NCI-H1436 (cell line): ENCODE results near the gene APBB1IP.
"Not testable (repeated sequence)": the region's sequence is repeated elsewhere in the genome, so short reads cannot be mapped to it uniquely, and the experiment has no call there.

Experiments
- DNase-seq: peaks from one replicate; lab custom pipeline; 2025; lab: John Stamatoyannopoulos, UW

The APBB1IP gene

DNA sequence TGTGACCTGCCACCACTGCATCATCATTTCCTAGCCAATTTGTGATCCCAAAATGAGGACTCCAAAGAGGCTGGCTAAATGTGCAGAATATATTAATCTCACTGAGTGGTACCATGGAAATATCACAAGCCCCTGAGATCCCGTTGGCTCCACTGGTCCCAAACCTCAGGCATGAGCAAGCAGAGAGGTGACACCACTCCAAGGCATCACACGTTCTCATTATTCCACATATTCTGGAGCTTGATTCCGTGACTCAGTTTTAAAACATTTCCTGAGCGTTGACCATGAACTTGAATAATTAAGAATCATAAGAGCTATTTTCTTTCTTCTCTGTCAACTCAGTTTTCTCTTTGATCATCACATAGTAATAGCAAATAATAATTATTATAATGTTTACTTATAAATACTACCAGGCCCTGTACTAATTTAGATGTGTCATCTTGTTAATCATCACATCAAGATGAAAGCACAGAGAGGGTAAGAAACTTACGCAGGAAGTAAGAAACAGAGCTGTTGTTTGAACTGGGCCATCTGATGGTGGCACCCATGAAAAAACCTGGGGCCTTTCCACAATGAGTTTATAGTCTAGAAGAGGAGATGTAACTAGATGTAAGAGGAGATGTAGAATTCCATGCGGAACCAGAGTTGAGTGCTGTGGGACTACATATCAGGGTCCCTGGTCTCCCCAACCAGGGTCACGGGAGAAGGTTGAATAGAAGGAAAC, 3.5 kb downstream of the APBB1IP start:
- no peak for DNase-seq

DNA sequence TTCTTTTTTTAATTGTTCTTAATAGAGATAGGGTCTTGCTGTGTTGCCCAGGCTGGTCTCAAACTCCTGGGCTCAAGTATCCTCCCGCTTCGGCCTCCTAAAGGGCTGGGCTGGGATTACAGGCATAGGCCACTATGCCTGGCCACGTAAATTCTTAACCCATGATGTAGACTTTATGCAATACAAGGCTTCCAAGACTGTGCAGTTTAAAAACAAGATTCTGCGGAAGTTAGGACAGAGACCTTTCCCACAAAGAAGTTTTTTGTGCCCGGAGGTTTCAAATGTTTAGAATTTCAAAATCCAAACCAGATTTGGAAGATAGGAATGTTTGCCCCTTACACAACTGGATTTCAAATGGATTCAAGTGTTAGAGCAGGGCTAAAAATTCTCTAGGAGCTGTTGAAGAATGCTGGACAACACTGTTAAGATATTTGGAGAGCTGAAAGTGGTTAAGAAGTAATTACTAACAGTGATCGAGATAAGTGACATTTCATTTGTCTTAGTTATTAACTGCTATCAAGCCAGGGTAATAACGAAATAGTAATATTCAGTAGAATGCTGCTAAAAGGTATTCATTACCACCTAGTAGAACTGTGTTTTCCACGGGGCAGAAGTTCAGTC, 7.4 kb downstream of the APBB1IP start:
- DNase-seq = no peak

DNA sequence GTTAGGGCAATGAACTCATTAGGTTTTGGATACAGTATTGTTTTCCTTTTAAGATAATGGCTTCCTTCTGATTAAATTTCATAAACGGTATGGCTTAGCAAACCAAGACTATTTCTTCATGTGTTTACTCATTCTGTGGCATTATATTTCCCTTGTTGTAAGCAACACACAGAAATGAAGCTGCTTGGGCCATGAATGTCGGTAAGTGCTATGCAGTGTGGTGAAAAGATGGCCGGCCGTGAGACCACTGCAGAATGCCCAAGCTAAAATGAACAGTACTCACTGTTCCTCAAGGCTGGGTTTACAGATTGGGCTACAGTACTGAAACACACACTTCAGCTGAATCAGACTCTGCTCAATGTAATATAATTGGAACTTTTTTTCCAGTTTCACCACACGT, 8.1 kb downstream of the APBB1IP start:
- DNase-seq = no peak

DNA sequence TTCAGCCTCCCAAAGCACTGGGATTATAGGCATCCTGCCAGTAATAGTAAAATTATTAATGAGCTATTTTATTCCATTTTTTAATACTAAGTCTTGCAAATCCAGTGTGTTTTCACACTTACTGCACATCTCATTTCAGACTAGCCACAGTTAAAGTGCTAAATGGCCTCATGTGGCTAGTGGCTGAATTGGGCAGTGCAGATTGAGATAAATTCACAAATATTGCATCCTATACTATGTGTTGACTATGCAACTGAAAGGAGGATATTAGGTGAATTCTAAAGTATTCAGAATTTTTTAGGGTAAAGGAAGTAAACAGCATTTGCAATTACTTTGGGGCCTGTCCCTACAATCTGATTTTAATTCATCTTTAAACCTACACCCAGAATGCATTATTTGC, 10.2 kb downstream of the APBB1IP start:
- DNase-seq = no peak

DNA sequence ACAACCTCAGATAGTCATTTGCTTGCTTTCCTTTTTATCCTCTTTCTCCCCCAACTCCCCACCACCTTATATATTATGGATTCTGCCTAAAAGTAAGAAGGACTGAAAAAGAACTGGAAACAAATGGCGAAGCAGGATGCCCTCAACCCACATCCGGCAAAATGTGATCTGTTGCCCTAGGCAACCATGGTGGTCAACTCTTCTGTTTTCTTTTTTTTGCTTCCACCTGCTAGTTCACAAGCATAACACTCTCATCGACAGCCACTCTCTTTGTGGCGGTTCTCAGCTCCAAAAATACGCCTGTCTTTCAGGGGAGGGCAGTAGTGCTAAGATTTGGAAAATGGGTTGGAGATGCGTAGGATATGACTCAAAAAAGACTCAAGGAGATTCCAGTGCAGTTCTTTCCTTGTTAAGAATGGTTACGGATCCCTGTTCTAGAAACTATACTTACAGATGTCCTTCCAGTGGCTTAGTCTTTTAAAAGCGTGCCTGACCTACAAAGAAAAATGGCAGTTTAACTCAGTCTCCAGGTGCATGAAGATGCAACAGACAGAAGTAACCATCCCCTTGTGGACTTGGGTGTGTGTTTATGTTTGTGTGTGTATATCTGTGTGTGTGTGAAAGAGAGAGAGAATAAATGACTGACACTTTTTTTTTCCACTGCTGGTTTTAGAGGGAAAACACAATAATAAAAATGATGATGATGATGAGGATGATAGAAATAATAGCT, 10.7 kb downstream of the APBB1IP start:
- no peak for DNase-seq

DNA sequence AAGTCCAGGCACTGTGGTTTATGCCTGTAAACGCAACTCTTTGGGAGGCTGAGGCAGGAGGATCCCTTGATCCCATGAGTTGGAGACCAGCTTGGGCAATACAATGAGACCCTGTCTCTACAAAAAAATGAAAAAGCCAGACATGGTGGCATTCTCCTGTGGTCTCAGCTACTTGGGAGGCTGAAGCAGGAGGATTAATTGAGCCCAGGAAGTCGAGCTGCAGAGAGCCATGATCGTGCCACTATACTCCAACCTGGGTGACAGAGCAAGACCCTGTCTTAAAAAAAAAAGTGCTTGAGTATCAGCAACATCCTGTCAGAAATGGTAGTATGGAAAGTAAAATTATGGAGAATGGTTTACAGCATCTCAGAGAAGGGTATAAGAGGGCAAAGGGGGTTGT, 11.6 kb downstream of the APBB1IP start:
- no peak for DNase-seq

DNA sequence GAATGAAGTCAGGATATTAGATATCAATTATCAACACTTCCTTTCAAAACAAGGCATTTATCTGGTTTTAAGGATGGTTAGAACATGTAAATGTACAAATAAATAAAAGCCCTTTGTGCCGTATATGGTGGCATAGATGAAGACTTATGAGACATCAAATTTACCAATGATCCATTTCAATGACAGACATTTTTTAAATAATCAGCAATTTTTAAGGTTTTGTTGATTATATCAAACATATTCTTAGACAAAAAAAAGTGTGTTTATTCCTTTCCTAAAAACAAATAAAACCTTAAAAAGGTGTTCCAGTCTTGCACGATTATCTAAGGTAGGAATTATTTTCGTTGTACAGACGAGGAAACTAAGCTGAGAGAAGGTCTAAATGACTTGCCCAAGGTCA, 13.8 kb downstream of the APBB1IP start:
- no peak for DNase-seq

DNA sequence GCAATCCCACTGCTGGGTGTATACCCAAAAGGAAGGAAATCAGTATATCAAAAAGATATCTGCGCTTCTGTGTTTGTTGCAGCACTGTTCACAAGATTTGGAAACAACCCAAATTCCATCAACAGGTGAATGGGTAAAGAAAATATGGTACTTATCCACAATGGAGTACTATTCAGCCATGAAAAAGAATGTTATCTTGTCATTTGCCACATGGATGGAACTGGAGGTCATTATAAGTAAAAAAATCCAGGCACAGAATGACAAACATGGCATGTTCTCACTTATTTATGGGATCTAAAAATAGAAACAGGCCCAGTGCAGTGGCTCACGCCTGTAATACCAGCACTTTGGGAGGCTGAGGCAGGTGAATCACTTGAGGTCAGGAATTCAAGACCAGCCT, 15.7 kb downstream of the APBB1IP start:
- DNase-seq = no peak

DNA sequence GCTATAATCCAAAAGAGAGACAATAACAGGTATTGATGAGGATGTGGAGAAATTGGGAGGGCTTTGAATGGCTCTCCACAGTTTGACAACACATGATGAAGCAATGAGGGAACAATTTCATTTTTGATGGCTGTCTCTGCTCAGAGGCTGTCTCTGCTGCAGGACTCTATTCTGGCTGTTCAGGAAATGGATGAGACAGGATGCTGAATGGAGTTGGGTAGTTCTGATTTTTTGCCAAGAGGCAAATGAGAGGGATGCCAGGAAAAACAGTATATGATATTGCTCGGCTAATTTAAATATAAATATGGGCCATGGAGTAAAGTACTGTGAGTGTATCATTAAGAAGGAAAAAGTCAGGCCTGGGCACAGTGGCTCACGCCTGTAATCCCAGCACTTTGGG, 16.8 kb downstream of the APBB1IP start:
- DNase-seq = no peak

DNA sequence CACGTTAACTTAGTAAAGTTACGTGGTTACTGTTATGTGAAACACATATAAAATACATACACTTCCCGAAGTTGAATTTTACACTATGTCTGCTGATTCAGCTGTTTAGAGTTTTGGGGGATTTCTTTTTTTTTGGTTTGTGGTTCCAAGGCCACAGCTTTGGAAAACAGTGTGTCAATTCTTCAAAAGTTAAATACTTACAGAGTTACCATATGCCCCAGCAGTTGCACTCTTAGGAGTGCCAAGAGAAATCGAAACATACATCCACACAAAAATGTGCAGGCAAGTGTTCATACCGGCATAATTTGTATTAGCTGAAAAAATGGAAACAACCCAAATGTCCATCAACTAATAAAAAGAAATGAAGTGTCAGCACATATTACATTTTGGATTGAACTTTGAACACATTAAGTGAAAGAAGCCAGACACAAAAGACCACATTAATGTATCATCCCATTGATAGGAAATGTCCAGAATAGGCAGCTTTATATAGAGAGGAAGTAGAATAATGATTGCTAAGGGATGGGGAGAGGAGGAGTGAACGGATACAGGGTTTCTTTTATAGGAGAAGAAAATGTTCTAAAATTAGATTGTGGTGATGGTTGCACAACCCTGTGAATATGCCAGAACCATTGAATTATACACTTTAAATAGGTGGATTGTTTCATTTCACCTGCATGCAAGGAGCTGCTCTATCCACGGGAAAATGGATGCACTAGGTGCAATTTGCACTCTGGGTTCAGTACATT, 17.6 kb downstream of the APBB1IP start:
- no peak for DNase-seq

DNA sequence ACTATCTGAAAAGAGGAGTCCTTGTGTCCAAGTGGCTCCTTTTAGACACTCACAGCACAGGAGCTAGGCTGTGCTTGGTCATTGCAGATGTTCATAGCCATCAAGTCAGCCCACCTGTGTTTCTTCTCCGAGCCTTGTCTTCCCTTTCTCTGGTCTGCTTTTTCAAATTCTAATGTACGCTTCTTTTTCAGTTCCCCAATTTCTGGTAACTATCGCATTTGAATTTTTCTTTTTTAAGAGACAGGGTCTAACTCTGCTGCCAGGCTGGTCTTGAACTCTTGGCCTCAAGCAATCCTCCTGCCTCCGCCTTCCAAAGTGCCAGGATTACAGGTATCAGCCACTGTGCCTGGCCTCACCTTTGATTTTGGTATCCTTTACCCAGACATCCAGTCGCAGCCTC, 18.9 kb downstream of the APBB1IP start:
- DNase-seq = no peak

DNA sequence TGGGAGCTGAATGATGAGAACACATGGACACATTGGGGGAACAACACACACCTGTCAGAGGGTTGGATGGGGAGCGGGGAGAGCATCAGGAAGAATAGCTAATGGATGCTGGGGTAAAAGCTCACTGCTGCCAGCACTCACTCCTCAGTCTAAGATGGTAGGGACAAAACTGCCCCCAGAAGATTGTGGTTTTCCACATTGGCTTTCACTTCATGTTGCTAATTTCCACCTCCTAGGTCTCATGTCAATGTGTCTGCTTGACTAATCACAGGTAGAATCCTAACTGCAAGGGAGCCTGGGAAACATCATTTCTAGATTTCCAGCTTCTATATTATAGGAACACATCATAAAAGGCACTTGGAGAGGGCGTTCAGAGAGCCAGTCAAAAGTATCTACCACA, 22.6 kb downstream of the APBB1IP start:
- DNase-seq = no peak

DNA sequence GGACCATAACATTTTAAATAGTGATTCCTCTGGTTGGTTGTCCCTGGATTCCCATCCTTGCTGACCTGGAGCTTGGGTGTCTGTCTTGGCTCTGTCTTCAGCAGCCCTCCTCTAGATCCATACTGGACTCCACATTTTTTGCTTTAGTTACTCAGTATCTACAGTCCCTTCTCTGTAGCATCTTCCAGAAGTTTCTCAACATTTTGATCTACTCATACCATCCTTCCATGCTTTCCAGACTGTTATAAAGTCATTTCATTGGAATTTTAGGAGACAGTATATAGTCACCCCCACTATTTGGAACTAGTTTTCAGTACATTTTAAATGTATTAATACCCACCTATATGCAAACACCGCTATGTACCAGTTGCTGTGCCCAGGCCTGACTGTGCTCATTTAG, 25.8 kb downstream of the APBB1IP start:
- DNase-seq = no peak

DNA sequence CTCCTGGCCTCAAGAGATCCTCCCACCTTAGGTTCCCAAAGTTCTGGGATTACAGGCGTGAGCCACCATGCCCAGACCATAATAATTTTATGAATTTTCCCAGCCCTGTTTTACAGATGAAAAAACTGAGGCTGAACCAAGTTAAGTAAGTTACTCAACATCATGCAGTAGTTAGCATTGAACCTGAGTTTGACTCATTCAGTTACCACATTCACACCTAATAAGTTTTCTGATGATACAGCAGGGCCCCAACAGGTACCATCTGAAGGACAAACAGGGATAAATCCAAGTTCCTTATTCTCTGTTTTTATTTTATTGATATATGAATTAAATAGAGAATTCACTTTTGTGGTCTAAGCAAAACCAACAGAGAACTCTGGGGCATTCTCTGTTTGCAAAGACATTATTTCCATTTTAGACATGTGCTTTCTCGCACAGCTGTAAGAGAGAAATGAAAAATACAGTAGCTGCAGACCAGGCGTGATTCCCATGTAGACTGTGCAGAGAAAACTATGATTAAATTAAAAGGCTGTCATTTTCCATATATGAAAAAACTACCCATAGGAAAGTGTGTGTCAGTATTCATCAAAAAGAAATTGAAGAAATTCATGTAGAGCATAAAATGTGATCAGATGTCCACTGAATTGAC, 26.6 kb downstream of the APBB1IP start:
- DNase-seq = no peak

DNA sequence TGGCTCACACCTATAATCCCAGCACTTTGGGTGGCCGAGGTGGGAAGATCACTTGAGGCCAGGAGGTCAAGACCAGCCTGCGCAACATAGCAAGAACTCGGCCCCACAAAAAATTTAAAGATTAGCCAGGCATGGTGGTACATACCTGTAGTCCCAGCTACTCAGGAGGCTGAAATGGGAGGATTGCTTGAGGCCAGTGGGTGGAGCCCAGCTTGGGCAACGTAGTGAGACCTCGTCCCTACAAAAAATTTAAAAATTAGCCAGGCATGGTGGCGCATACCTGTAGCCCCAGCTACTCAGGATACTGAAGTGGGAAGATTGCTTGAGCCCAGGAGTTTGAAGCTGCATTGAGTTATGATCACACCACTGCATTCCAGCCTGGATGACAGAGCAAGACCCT, 28.4 kb downstream of the APBB1IP start:
- DNase-seq = not testable (repeated sequence)

DNA sequence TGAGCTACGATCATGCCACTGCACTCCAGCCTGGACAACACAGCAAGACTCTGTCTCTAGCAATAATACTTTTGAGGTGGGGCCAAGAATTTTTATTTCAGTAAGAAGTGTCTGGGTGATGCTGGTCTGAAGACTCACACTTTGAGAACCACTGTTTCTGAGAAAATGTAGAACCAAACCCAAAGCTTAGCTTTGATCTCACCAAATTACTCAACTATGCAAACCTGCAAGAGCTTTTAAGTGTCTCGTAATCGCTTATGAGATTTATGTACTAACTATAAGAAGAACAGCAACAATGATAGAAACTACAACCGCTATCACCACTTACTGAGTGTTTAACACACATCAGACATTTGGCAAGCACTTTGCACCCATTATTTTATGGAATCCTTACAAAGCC, 29.5 kb downstream of the APBB1IP start:
- no peak for DNase-seq

DNA sequence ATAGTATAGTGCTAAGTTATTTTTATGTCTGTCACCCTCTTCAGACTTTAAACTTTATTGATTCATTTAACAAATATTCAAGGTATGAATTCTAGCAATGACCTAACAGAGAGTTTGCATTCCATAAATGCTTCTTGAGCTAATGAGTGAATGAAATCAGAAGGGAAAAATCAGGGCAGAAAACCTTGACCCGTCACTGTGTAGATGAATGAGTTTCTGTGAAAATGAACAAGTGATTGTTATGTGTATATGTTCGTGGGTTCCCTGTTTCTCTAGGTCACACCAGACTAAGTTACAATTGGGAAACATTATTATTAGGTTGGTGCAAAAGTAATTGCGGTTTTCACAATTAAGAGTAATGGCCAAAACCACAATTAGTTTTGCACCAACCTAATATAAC, 30.1 kb downstream of the APBB1IP start:
- DNase-seq = no peak

DNA sequence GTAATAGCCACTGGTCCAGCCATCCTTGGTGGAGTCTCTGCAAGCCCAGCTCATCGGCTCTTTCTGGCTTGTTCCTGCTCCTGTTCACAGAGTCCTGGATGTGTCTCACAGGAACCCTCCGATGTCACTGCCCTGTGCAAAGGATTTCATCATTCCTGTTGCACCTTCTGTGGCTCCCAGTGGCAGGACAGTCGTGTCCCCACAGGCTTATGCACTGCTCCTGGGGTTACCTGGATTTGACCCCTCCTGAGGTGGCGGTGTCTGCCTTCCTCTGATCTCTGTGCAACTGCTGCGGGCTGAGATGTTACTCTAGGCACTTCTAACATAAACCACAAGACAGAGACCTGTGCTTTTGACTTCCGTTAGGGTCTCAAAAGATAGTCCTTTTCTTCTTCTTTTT, 30.6 kb downstream of the APBB1IP start:
- DNase-seq = no peak

DNA sequence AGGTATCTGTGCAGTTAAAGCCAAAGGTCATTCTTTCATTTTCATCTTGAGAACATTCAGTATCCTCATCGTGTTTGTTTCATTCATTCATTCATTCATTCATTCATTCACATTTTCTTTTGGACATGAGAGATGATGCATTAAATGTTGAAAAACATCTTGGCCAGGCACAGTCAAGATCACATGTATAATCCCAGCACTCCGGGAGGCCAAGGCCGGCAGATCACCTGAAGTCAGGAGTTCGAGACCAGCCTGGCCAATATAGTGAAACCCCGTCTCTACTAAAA, 34.3 kb downstream of the APBB1IP start:
- DNase-seq = no peak

DNA sequence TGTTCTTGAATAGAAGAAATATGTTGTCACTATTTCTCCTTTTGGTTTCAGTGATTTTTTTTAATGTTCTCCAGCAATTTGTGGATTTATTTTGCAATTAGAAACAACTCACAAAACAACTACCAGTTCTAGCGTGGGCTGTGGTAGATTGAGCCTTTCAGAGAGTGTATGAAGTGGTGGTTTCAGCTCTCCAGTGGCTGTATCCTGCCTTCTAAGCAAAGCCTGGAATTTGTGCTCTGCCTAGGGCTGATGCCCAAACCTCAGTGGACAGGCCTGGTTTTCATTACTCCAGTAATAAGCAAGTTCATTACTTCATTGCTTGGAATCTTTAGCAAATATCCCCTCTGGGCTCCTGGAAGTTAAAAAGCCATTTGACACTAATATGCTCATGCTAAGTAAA, 35.9 kb downstream of the APBB1IP start:
- DNase-seq = no peak

DNA sequence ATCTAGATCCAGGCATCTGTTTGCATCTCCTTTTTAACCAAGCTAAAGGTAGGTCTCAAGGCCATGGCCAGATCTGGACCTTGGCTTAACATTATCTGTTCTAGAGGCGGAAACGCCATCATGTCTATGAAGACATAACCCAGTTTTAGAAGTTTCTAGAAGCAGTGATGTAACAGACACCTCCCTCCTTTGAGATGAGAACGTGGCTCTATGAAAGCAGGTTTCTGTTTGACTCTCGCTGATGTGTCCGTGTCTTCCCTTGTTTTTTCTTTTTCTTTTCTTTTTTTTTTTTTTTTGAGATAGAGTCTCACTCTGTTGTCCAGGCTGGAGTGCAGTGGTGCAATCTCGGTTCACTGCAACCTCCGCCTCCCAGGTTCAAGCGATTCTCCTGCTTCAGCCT, 36.7 kb downstream of the APBB1IP start:
- DNase-seq = not testable (repeated sequence)

DNA sequence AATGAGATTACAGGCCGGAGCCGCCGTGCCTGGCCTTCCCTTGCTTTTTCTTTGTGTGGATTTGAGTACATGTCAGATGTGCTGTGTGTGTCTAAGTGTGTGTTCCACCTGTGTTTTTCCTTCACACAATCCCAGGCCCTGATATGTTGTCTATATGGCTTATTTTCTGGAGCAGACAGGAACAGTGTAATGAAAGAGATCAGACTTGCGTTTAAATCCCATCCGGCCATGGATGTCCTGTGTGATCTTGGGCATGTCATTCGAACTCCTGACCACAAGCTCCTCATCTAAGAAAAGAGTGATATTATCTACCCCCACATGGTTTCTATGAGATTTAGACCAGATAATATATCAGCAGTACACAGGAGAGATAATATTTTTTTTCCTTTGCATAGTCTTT, 37.2 kb downstream of the APBB1IP start:
- DNase-seq = no peak
